GM23338 (cell line): Measurements from ENCODE around the gene TOMM40.

Experiments
- CREB1 ChIP-seq: fragments of 250-450 bp; sonication (Bioruptor Pico); IDR thresholded peaks from 2 replicates; pipeline ENCODE4 v1.5.0; 2020; ENCODE audit warnings: low read depth, mild to moderate bottlenecking, moderate library complexity
- CTCF ChIP-seq, 2 experiments: fragments of 200-600 bp in 1 of 2; sonication (generic) in 1 of 2; conservative IDR thresholded peaks; 2 replicates each; pipeline versions ENCODE4 v1.5.1 to v1.6.1; 2016 to 2017; ENCODE audit warnings: antibody characterized with exemption in 2 of 2, low read depth in 2 of 2, mild to moderate bottlenecking in 2 of 2, moderate library complexity in 1 of 2
- ETS1 ChIP-seq: IDR thresholded peaks from 2 replicates; pipeline ENCODE4 v1.6.1; 2016; ENCODE audit warnings: antibody characterized with exemption
- EZH2 ChIP-seq: fragments of 200-600 bp; sonication (generic); IDR thresholded peaks from one replicate; pipeline ENCODE4 v1.8.0; 2017; ENCODE audit warnings: antibody characterized with exemption, mild to moderate bottlenecking, low read depth; ENCODE audit not compliant: unreplicated experiment
- EZH2phosphoT487 ChIP-seq: fragments of 200-600 bp; sonication (generic); IDR thresholded peaks from one replicate; pipeline ENCODE4 v1.8.1; 2018; ENCODE audit warnings: antibody characterized with exemption; ENCODE audit not compliant: unreplicated experiment
- JUNB ChIP-seq: IDR thresholded peaks from one replicate; pipeline ENCODE4 v1.6.1; 2016; ENCODE audit warnings: antibody characterized with exemption; ENCODE audit not compliant: unreplicated experiment
- POLR2AphosphoS5 ChIP-seq: IDR thresholded peaks from 2 replicates; pipeline ENCODE4 v1.6.1; 2016; ENCODE audit warnings: antibody characterized with exemption, low read depth
- REST ChIP-seq: IDR thresholded peaks from one replicate; pipeline ENCODE4 v1.6.1; 2018; ENCODE audit warnings: antibody characterized with exemption; ENCODE audit not compliant: unreplicated experiment
- ZNF462 ChIP-seq: fragments of 250-450 bp; sonication (Bioruptor Pico); IDR thresholded peaks from 2 replicates; pipeline ENCODE4 v1.5.0; 2020; ENCODE audit warnings: mild to moderate bottlenecking, moderate library complexity

- TF ChIP-seq CTCF (conservative IDR thresholded peaks at IDR 0.05; ENCODE audit: low read depth in 2 of 2) = no peak
- no peak for TF ChIP-seq EZH2
- TF ChIP-seq POLR2AphosphoS5 = no peak
- TF ChIP-seq EZH2phosphoT487 = no peak
- TF ChIP-seq REST = no peak
- no peak for TF ChIP-seq CREB1 (CRISPR knock-in tag)
- TF ChIP-seq ZNF462 (CRISPR knock-in tag) = no peak
- TF ChIP-seq JUNB = no peak
- no peak for TF ChIP-seq ETS1
Measured at GRCh38 chr19:44878120-44878865, 12.8 kb upstream of the TOMM40 start.
